Kidney (tissue), 14 donors: ENCODE measurements around the gene CPB2. TPM values are rescaled to one million over a fixed set of nuclear protein-coding genes. Genes with fewer than 3 reads are reported as not detected.

Source experiments
- DNase-seq, 5 donors: peaks; one replicate each; pipeline ENCODE4 v3.0.0-alpha.2; 2013 to 2020
- FAIRE-seq: peaks from 2 replicates; lab custom pipeline; 2012; peaks lifted over from hg19 to GRCh38; lab: Jason Lieb, UNC
- H3K27ac ChIP-seq, 2 donors: one replicate each; pipeline ENCODE4 v1.7.0; 2013; ENCODE audit warnings: low read depth in 2 of 2, low read length in 2 of 2, inconsistent platforms in 1 of 2
- H3K27me3 ChIP-seq: one replicate; pipeline ENCODE4 v1.7.1; 2013; ENCODE audit warnings: low read length, inconsistent platforms; ENCODE audit not compliant: control insufficient read depth, insufficient read depth
- H3K36me3 ChIP-seq, 3 donors: one replicate each; pipeline versions ENCODE4 v1.7.0 to v1.7.1; 2013; ENCODE audit warnings: low read length in 3 of 3, control low read depth in 1 of 3, inconsistent platforms in 1 of 3; ENCODE audit not compliant: insufficient read depth in 3 of 3, control insufficient read depth in 2 of 3
- H3K4me1 ChIP-seq, 3 donors: one replicate each; pipeline versions ENCODE4 v1.7.0 to v1.7.1; 2013; ENCODE audit warnings: low read length in 3 of 3, inconsistent platforms in 1 of 3, low read depth in 1 of 3; ENCODE audit not compliant: control insufficient read depth in 2 of 3, insufficient read depth in 2 of 3
- H3K4me3 ChIP-seq, 3 donors: one replicate each; pipeline versions ENCODE4 v1.7.0 to v1.8.1; 2013; ENCODE audit warnings: low read length in 3 of 3, control low read depth in 1 of 3, inconsistent platforms in 1 of 3
- H3K9ac ChIP-seq, 3 donors: one replicate each; pipeline versions ENCODE4 v1.7.0 to v1.7.1; 2013; ENCODE audit warnings: low read length in 3 of 3, control low read depth in 1 of 3, inconsistent platforms in 1 of 3
- H3K9me3 ChIP-seq, 3 donors: one replicate each; pipeline versions ENCODE4 v1.7.0 to v1.7.1; 2013; ENCODE audit warnings: low read length in 3 of 3, control low read depth in 1 of 3, inconsistent platforms in 1 of 3; ENCODE audit not compliant: control insufficient read depth in 2 of 3, insufficient read depth in 1 of 3
- CTCF ChIP-seq: IDR thresholded peaks from 3 replicates; pipeline ENCODE4 v1.5.1; 2012; ENCODE audit warnings: mild to moderate bottlenecking, moderate library complexity, borderline replicate concordance; ENCODE audit not compliant: insufficient read depth; ENCODE audit errors: extremely low read depth
- intact Hi-C: fragments of 100-400 bp; cut with DNase I; formaldehyde crosslinking; loops from one replicate; pipeline ENCODE4 v1.11.1; 2022
- polyA plus RNA-seq: library from polyadenylated mRNA; stranded (reverse); fragments of 350-450 nt; fragmentation: Illumina TruSeq; extraction: RNeasy Lipid Tissue Mini Kit (QIAGEN cat#74804); gene quantifications from one replicate; pipeline ENCODE4 v1.2.3, GENCODE V29; 2014; ENCODE audit warnings: low read depth, low replicate concordance; ENCODE audit not compliant: insufficient read depth
- total RNA-seq: library from RNA; stranded (reverse); fragmentation: NEBNext Ultra II Directional; extraction: Animal tissue kit (Norgen Biotek cat#: 25700); gene quantifications from one replicate; pipeline ENCODE4 v1.2.1, GENCODE V29; 2021
- donor health status: control.
- donor health status: control.
- donor health status: control.
- donor health status: control.
- donor health status: control.
- donor health status: DM: yes; HTN: yes; CAD: no.
- donor health status: Normal renal cell carcinoma (clear cell type).

Gene CPB2
- total and polyA plus RNA-seq, 2 donors from 2014 or later = not detected

GRCh38 chr13:46008631-46009030 is 96.2 kb downstream of the CPB2 start:
- intact Hi-C loops = no loop called here
- Histone ChIP-seq H3K4me3 (no peak overlapping the region), H3K36me3 (peaks cover 0 to 17% (median 6%) of the 10 kb centered on the region in 3 donors), H3K4me1 (no peaks in the 10 kb centered on the region), H3K9ac (no peak overlapping the region), H3K27ac (no peak overlapping the region), H3K9me3 (no peaks in the 10 kb centered on the region), H3K27me3 (no peaks in the 10 kb centered on the region)
- DNase-seq = no peak
- no peak for TF ChIP-seq CTCF
- no peak for FAIRE-seq

GRCh38 chr13:46006688-46007452 is 98.0 kb downstream of the CPB2 start:
- H3K27me3 ChIP-seq = no peaks in the 10 kb centered on the region
- no peak overlapping the region for H3K9ac ChIP-seq
- FAIRE-seq = no peak
- peaks cover 0 to 17% (median 10%) of the 10 kb centered on the region in 3 donors for H3K36me3 ChIP-seq
- TF ChIP-seq CTCF = no peak
- no peak for DNase-seq
- intact Hi-C loops = no loop called here
- no peaks in the 10 kb centered on the region for H3K4me1 ChIP-seq
- H3K9me3 ChIP-seq = no peaks in the 10 kb centered on the region
- no peak overlapping the region for H3K4me3 ChIP-seq
- H3K27ac ChIP-seq = no peak overlapping the region

GRCh38 chr13:46004491-46004890 is 100.3 kb downstream of the CPB2 start:
- Histone ChIP-seq H3K4me1 (no peaks in the 10 kb centered on the region), H3K27ac (no peak overlapping the region), H3K27me3 (no peaks in the 10 kb centered on the region), H3K9me3 (no peaks in the 10 kb centered on the region), H3K36me3 (peaks cover 3 to 30% (median 8%) of the 10 kb centered on the region in 3 donors), H3K4me3 (no peak overlapping the region), H3K9ac (no peak overlapping the region)
- intact Hi-C loops = no loop called here
- no peak for TF ChIP-seq CTCF
- FAIRE-seq (no peak), DNase-seq (no peak)

Other genes with a start within 250 kb of the CPB2 start
- 53.1 TPM for gene ZC3H13, start 52.3 kb downstream of the CPB2 start, total RNA-seq
- 6.4 TPM for gene ZC3H13, start 52.3 kb downstream of the CPB2 start, polyA plus RNA-seq
- 73.5 TPM for gene LCP1, start 77.1 kb upstream of the CPB2 start, total RNA-seq
- gene LCP1, start 77.1 kb upstream of the CPB2 start, polyA plus RNA-seq = 5.6 TPM
- 0.31 TPM for gene LRRC63, start 106.9 kb upstream of the CPB2 start, total RNA-seq
- 0.17 TPM for gene LRRC63, start 106.9 kb upstream of the CPB2 start, polyA plus RNA-seq